GOT3 (cell line): Measurements from ENCODE around the gene AFP.

Experiments
- DNase-seq: peaks from one replicate; lab custom pipeline; 2025; ENCODE audit warnings: mixed read lengths; lab: John Stamatoyannopoulos, UW

The AFP gene

GRCh38 chr4:73414936-73415271 is 21.1 kb upstream of the AFP start:
- no peak for DNase-seq

- DNase-seq, result no peak
These were observed 20.2 kb upstream of the AFP start for GRCh38 chr4:73415807-73416238.

- DNase-seq, result no peak
These were observed 19.5 kb upstream of the AFP start for GRCh38 chr4:73416423-73417087.

GRCh38 chr4:73417342-73417741 is 18.7 kb upstream of the AFP start:
- DNase-seq, result no peak

GRCh38 chr4:73417973-73418372 is 18.0 kb upstream of the AFP start:
- no peak for DNase-seq

- no peak for DNase-seq
These were observed 17.3 kb upstream of the AFP start for GRCh38 chr4:73418677-73419076.

GRCh38 chr4:73419106-73420038 is 16.6 kb upstream of the AFP start:
- no peak for DNase-seq

- no peak for DNase-seq
These were observed 15.4 kb upstream of the AFP start for GRCh38 chr4:73420615-73421014.

DNA sequence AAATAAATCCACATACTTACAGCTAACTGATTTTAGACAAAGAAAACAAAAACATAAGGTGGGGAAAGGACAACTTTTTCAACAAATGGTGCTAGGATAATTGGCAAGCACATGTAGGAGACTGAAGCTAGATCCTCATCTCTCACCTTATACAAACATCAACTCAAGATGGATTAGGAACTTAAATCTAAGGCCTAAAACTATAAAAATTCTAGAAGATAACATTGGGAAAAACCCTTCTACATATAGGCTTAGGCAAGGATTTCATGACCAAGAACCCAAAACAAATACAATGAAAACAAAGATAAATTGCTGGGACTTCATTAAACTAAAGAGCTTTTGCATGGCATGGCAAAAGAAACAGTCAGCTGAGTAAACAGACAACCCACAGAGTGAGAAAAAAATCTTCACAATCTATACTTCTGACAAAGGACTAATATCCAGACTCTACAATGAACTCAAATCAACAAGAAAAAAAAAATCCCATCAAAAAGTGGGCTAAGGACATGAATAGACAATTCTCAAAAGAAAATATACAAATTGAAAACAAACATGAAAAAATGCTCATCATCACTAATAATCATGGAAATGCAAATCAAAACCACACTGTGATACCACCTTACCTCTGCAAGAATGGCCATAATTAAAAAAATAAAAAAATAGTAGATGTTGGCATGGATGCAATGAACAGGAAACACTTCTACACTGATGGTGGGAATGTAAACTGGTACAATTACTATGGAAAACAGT is 14.1 kb upstream of the AFP start:
- DNase-seq, result no peak

DNA sequence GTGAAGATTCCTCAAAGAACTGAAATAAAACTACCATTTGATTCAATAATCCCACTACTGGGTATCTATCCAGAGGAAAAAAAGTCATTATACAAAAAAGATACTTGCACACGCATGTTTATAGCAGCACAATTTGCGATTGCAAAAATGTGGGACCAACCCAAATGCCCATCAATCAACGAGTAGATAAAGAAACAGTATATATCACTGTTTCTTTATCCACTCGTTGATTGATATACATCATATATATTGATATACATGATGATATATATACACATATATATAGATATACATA is 13.6 kb upstream of the AFP start:
- DNase-seq, result no peak

DNA sequence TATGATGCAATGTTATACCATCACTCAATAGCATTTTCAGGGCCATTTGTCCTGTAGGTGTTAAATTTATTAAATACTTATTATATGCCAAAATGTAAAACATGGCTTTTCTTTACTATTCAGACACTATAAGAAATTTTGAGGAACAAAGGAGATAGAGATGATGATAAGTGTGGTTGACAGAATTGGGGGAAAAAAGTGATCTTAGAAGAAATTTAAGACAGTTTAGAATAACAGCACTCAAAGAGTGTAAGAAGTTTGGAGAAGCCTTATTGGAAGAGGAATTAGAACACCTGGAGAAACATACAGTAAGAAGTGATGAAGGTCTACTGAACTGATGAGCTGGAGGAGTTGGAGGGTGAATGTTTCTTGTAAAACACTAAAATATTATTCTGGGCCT is 12.8 kb upstream of the AFP start:
- DNase-seq, result no peak

DNA sequence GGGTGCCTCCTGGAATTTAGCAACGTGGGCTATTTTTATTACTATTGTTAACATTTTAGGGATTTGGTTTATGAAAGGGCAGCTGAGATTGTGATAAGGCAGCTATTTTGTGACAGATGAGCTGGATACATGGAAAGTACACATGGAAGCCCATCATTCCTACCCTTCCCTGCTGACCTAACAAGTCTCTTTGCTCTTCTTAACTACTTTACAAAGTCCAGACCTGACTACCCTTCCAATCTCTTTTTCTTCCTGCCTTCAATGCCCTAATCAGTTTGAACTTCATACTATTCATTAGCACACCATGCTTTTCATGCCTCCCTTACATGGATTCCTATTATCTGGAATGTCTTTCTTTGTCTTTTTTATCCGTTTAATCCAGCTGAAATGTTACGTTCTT is 9.4 kb upstream of the AFP start:
- no peak for DNase-seq

- DNase-seq, result no peak
These were observed 6.9 kb upstream of the AFP start for GRCh38 chr4:73429118-73429517.

GRCh38 chr4:73429826-73430587 is 6.0 kb upstream of the AFP start:
- DNase-seq, result no peak

- DNase-seq, result no peak
These were observed 4.2 kb upstream of the AFP start for GRCh38 chr4:73431813-73432168.

DNA sequence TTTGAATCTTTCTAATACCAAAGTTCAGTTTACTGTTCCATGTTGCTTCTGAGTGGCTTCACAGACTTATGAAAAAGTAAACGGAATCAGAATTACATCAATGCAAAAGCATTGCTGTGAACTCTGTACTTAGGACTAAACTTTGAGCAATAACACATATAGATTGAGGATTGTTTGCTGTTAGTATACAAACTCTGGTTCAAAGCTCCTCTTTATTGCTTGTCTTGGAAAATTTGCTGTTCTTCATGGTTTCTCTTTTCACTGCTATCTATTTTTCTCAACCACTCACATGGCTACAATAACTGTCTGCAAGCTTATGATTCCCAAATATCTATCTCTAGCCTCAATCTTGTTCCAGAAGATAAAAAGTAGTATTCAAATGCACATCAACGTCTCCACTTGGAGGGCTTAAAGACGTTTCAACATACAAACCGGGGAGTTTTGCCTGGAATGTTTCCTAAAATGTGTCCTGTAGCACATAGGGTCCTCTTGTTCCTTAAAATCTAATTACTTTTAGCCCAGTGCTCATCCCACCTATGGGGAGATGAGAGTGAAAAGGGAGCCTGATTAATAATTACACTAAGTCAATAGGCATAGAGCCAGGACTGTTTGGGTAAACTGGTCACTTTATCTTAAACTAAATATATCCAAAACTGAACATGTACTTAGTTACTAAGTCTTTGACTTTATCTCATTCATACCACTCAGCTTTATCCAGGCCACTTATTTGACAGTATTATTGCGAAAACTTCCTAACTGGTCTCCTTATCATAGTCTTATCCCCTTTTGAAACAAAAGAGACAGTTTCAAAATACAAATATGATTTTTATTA is 3.6 kb upstream of the AFP start:
- DNase-seq, result no peak

DNA sequence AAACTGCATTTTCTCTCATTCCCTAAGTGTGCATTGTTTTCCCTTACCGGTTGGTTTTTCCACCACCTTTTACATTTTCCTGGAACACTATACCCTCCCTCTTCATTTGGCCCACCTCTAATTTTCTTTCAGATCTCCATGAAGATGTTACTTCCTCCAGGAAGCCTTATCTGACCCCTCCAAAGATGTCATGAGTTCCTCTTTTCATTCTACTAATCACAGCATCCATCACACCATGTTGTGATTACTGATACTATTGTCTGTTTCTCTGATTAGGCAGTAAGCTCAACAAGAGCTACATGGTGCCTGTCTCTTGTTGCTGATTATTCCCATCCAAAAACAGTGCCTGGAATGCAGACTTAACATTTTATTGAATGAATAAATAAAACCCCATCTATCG is 2.9 kb upstream of the AFP start:
- no peak for DNase-seq

GRCh38 chr4:73434311-73434710 is 1.7 kb upstream of the AFP start:
- no peak for DNase-seq

DNA sequence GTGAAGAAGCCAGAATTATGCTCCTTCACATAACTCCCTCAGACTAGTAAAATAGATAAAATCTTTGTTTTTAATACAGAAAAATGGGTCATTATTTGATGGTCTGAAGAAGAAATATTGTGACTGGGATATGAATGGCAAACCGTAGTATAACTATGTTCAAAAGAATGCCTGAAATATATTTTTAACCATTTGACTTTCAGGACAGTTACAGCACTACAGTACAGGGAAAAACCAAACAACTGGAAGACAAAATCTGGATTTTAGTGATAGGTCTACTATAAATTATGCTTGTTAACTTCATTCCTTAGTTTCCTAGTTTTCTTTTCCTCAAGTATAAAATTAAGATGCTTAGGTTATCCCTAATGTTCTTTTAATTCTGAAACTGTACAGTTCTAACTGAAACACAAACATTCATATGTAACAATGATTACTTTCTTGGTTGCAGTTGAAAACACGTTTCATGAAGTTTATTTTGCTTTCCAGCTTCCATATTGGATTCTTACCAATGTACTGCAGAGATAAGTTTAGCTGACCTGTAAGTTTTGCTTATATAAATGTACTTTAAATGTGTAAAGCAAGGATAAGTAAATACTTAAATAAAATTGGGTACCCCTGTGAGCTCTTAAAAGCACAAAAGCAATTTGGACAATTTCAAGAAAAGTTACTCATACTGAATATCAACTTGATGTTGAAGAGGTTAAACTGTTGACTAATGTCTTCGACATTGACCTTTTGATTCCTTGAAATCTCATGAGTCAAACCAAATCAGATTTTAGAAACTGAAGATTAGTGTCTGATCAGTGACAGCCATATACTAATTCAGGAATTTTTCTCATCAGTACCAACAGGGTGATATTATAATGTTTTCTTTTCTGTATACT is 895 bp downstream of the AFP start:
- no peak for DNase-seq

DNA sequence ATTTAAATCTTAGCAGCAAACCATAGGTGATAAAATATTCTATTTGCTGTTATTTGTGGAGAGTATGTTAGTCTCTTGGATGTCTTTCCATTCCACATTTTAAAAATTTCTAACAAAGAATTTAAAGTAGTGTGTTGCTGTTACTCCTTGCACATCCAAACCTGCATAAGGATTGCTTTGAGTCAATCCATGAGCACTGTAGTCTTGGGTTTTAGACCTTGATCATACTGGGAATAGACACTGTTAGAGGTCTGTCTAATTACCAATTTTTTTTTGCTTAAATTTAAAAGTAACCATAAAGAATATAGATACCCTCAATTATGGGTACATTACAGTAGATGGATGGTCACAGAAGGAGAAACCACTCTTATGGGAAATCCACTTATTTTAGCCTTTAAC is 1.5 kb downstream of the AFP start:
- no peak for DNase-seq
